Measurements from ENCODE around the gene LRRC17.

DNA sequence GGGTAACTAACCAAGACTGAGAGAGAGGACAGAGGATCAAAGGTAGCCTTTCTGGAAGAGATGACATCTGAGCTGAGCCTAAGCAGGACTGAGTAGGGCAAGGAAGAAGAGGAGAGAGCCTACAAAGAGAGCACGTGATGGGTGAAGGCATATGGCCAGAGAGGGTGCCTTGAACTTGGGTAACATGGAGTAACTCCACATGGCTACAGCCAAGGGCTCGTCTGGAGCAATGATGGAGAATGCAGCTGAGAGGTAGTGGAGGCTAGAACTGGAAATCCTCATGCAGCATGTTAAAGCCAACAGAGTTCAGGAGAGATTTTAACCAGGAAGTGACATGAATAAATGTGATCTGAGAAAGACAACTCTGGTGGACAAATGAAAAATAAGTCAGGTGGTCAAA lies 77.8 kb downstream of the LRRC17 start:
- TF ChIP-seq EZH2 (IDR thresholded peaks at IDR 0.05) (no peak), MAX (IDR thresholded peaks at IDR 0.05) (no peak), POLR2A (IDR thresholded peaks at IDR 0.05; ENCODE audit: borderline replicate concordance, extremely low read depth, insufficient read depth, insufficient read length) (no peak), ZNF274 (IDR thresholded peaks at IDR 0.05; ENCODE audit: low read depth, low read length) (no peak), POLR2AphosphoS5 (IDR thresholded peaks at IDR 0.05; ENCODE audit: low read depth, low read length) (no peak), TCF7L2 (IDR thresholded peaks at IDR 0.05; ENCODE audit: borderline replicate concordance, extremely low read depth, insufficient read depth, insufficient read length) (no peak), RAD21 (IDR thresholded peaks at IDR 0.05; ENCODE audit: low read depth) (no peak), EGR1 (IDR thresholded peaks at IDR 0.05; ENCODE audit: low read depth) (no peak), ATF3 (IDR thresholded peaks at IDR 0.05) (no peak), CEBPB (IDR thresholded peaks at IDR 0.05; ENCODE audit: low read depth) (no peak)
- TF ChIP-seq, protein P1, sequence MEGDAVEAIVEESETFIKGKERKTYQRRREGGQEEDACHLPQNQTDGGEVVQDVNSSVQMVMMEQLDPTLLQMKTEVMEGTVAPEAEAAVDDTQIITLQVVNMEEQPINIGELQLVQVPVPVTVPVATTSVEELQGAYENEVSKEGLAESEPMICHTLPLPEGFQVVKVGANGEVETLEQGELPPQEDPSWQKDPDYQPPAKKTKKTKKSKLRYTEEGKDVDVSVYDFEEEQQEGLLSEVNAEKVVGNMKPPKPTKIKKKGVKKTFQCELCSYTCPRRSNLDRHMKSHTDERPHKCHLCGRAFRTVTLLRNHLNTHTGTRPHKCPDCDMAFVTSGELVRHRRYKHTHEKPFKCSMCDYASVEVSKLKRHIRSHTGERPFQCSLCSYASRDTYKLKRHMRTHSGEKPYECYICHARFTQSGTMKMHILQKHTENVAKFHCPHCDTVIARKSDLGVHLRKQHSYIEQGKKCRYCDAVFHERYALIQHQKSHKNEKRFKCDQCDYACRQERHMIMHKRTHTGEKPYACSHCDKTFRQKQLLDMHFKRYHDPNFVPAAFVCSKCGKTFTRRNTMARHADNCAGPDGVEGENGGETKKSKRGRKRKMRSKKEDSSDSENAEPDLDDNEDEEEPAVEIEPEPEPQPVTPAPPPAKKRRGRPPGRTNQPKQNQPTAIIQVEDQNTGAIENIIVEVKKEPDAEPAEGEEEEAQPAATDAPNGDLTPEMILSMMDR (IDR thresholded peaks at IDR 0.05 in 2 of 3, conservative IDR thresholded peaks at IDR 0.05 in 1 of 3; ENCODE audit: borderline replicate concordance in 1 of 3, insufficient read depth in 1 of 3, low read depth in 2 of 3, low read length in 2 of 3), result no peak
- TF ChIP-seq, protein P2, sequence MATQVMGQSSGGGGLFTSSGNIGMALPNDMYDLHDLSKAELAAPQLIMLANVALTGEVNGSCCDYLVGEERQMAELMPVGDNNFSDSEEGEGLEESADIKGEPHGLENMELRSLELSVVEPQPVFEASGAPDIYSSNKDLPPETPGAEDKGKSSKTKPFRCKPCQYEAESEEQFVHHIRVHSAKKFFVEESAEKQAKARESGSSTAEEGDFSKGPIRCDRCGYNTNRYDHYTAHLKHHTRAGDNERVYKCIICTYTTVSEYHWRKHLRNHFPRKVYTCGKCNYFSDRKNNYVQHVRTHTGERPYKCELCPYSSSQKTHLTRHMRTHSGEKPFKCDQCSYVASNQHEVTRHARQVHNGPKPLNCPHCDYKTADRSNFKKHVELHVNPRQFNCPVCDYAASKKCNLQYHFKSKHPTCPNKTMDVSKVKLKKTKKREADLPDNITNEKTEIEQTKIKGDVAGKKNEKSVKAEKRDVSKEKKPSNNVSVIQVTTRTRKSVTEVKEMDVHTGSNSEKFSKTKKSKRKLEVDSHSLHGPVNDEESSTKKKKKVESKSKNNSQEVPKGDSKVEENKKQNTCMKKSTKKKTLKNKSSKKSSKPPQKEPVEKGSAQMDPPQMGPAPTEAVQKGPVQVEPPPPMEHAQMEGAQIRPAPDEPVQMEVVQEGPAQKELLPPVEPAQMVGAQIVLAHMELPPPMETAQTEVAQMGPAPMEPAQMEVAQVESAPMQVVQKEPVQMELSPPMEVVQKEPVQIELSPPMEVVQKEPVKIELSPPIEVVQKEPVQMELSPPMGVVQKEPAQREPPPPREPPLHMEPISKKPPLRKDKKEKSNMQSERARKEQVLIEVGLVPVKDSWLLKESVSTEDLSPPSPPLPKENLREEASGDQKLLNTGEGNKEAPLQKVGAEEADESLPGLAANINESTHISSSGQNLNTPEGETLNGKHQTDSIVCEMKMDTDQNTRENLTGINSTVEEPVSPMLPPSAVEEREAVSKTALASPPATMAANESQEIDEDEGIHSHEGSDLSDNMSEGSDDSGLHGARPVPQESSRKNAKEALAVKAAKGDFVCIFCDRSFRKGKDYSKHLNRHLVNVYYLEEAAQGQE (IDR thresholded peaks at IDR 0.05; ENCODE audit: low read depth), result no peak

All from HCT116 (cell line).